Measurements from ENCODE around the gene ADAT3.

The ADAT3 gene

DNA sequence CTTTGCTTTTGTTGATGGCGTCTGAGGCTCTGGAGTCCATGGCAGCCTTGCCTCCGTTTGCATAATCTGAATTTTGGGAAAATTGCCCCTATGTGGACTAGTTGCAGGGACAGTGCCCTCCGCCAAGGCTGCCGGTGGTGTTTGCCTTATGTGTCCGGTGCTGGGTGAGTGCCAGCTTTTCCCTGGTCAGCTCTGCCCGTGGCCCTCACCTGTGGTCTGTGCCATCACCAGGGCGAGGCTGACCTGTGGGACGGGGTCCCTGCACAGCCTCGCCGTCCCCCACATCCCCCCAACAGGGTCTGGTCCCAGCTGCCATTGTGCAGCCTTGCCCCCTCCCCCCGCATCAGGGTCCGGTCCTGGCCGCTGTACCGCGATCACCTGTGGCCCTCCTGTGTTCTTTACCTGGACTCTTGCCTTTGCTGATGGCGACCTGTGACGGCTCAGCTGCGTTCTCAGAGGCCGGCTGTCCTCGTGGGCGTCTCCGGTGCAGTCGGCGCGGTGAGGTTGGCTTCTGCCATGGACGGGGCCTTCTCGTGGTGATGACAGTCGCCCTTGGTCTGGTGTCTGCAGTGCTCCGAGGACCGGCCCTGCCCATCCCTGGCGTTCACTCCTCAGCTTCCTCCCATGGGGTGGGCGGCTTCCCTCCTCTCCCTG lies 48.4 kb downstream of the ADAT3 start:
- Histone ChIP-seq H3K9ac (ENCODE audit: insufficient read length, low read depth) (no peak overlapping the region), H3K4me3 (ENCODE audit: insufficient read length, low read depth) (no peak overlapping the region), H3K4me1 (ENCODE audit: insufficient read depth, insufficient read length) (peaks cover 20% of the 10 kb centered on the region), H3K36me3 (ENCODE audit: insufficient read depth, insufficient read length, low read length) (peaks cover 69% of the 10 kb centered on the region), H3K9me3 (ENCODE audit: insufficient read depth, low read length) (no peaks in the 10 kb centered on the region), H3K27me3 (ENCODE audit: insufficient read depth, insufficient read length) (no peaks in the 10 kb centered on the region)
- TF ChIP-seq ZNF274 (IDR thresholded peaks at IDR 0.05; ENCODE audit: low read depth, low read length), result no peak
- TF ChIP-seq YY1 (IDR thresholded peaks at IDR 0.05; ENCODE audit: insufficient read depth, insufficient read length), result no peak
- no peak for DNase-seq (ENCODE audit: low read depth, low spot score)

DNA sequence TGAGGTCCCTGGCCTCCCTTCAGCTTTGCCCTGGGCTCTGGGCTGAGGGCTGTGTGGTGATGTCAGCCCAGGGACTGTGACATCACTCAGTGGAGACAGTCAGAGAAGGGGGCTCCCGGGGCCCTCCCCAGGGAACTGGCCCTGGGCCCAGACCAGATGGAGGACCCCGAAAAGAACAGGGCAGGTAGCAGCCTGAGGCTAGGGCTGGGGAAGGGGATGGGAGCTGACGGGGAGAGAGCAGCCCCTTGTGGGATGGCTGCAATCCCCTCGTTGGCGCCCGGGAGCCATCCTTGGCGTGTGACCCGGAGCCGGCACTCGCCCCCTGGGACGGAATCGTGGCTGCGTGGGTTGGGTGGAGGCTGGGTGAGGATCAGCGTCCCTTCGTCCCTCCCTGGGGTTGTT lies 49.3 kb downstream of the ADAT3 start:
- peaks cover 16% of the 10 kb centered on the region for H3K4me1 ChIP-seq (ENCODE audit: insufficient read depth, insufficient read length)
- no peak for TF ChIP-seq YY1 (IDR thresholded peaks at IDR 0.05; ENCODE audit: insufficient read depth, insufficient read length)
- no peak for TF ChIP-seq SUZ12 (IDR thresholded peaks at IDR 0.05; ENCODE audit: extremely low read depth, insufficient read depth, insufficient read length)
- no peak for TF ChIP-seq ZNF274 (IDR thresholded peaks at IDR 0.05; ENCODE audit: low read depth, low read length)
- H3K9ac ChIP-seq (ENCODE audit: insufficient read length, low read depth), result no peak overlapping the region
- no peak overlapping the region for H3K4me3 ChIP-seq (ENCODE audit: insufficient read length, low read depth)
- H3K27me3 ChIP-seq (ENCODE audit: insufficient read depth, insufficient read length), result no peaks in the 10 kb centered on the region
- H3K36me3 ChIP-seq (ENCODE audit: insufficient read depth, insufficient read length, low read length), result peaks cover 59% of the 10 kb centered on the region
- DNase-seq (ENCODE audit: low read depth, low spot score), result no peak
- no peaks in the 10 kb centered on the region for H3K9me3 ChIP-seq (ENCODE audit: insufficient read depth, low read length)

DNA sequence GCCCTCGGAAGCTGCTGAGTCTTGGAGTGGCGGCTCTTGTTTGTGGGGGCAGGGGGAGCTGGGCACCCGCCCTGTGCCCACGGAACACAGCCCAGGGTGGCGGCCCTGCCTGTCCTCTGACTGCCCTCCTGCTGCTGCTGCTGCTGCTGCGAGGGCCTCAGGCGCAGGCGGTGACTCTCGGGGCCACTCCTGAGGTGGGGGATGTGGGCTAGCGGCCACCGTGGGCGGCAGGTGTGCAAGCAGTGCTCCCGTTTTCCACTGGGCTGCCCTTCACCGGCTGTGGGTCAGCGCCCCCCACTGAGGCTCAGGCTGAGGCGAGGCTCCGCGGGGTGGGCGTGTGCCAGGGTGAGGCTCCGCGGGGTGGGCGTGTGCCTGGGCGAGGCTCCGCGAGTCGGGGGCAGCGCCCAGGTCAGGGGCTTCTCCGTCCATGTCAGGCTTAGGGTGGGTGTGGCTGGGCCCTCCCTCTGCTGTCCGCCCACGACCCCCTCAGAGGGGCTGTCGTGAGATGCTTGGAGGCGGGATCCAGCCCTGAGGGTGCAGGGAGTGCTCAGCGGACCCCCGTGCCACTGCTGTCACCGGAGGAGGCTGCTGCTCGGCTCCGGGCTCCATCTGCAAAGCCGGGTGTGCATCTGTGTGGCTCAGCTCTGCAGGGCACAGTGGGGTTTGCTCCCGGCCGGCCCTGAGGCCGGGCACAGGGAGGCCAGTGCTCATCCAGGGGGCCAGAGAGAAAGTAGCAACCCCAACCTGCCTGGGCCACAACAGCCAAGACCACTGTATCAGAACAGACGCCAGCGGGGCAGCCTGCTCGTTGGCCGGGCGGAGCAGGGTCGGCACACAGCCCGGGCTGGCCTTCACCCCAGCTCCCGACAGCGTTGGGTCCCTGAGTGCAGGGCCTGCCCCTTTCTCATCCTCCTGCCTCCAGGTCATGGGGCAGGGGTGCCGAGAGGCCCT lies 50.2 kb downstream of the ADAT3 start:
- H3K36me3 ChIP-seq (ENCODE audit: insufficient read depth, insufficient read length, low read length), result peaks cover 60% of the 10 kb centered on the region
- no peak overlapping the region for H3K9ac ChIP-seq (ENCODE audit: insufficient read length, low read depth)
- no peak overlapping the region for H3K4me3 ChIP-seq (ENCODE audit: insufficient read length, low read depth)
- no peak for DNase-seq (ENCODE audit: low read depth, low spot score)
- no peaks in the 10 kb centered on the region for H3K27me3 ChIP-seq (ENCODE audit: insufficient read depth, insufficient read length)
- no peaks in the 10 kb centered on the region for H3K9me3 ChIP-seq (ENCODE audit: insufficient read depth, low read length)
- H3K4me1 ChIP-seq (ENCODE audit: insufficient read depth, insufficient read length), result peaks cover 16% of the 10 kb centered on the region
- TF ChIP-seq SUZ12 (IDR thresholded peaks at IDR 0.05; ENCODE audit: extremely low read depth, insufficient read depth, insufficient read length) (no peak), ZNF274 (IDR thresholded peaks at IDR 0.05; ENCODE audit: low read depth, low read length) (no peak), YY1 (IDR thresholded peaks at IDR 0.05; ENCODE audit: insufficient read depth, insufficient read length) (no peak)

DNA sequence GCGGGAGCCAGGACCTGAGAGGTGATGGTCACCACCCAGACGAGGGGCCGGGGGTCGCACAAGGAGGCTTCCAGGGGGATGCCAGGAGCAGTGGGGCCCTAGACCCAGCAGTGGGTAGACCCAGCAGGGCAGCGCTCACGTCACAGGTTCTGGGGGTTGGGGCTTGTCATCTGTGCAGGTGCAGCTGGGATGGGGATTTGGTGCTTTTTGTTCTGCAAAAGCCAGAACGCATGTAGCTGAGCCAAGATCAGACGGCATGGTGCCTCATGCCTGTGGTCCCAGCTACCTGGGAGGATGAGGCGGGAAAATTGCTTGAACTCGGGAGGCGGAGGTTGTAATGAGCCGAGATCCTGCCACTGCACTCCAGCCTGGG lies 50.9 kb downstream of the ADAT3 start:
- TF ChIP-seq YY1 (IDR thresholded peaks at IDR 0.05; ENCODE audit: insufficient read depth, insufficient read length) (no peak), SUZ12 (IDR thresholded peaks at IDR 0.05; ENCODE audit: extremely low read depth, insufficient read depth, insufficient read length) (no peak), ZNF274 (IDR thresholded peaks at IDR 0.05; ENCODE audit: low read depth, low read length) (no peak)
- Histone ChIP-seq H3K4me1 (ENCODE audit: insufficient read depth, insufficient read length) (peaks cover 16% of the 10 kb centered on the region), H3K27me3 (ENCODE audit: insufficient read depth, insufficient read length) (no peaks in the 10 kb centered on the region), H3K9me3 (ENCODE audit: insufficient read depth, low read length) (no peaks in the 10 kb centered on the region), H3K36me3 (ENCODE audit: insufficient read depth, insufficient read length, low read length) (peaks cover 59% of the 10 kb centered on the region), H3K4me3 (ENCODE audit: insufficient read length, low read depth) (no peak overlapping the region), H3K9ac (ENCODE audit: insufficient read length, low read depth) (no peak overlapping the region)
- DNase-seq (ENCODE audit: low read depth, low spot score), result no peak

DNA sequence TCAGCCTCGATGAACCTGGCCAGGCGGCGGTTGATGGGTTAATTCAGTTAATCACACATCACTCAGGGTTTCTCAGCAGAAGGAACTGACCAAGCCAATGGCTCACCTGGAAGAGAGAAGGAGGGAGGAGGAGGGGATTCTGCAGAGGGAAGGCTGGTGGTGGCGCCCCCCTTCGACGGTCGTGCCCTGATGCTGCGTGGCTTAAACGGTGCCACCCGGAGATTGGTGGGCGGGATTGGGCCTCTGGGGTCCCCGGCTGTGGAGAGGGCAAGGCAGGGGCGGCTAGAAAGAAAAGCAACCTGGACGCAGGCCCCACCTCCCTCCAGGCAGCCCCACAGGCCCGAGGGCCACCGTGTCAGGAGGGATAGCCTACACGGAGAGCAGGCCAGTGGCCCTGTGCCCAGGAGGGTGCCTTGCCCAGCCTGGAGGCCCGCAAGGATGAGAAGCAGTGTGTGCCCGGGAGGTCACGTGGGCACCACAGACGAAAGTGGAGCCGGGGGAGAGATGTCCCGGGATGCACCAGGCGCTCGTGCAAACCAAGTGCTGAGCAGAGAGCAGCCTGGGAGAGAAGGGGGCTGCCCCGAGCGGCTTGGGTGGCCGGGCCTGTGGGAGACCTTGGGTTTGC lies 51.8 kb downstream of the ADAT3 start:
- Histone ChIP-seq H3K9me3 (ENCODE audit: insufficient read depth, low read length) (no peaks in the 10 kb centered on the region), H3K4me3 (ENCODE audit: insufficient read length, low read depth) (no peak overlapping the region), H3K9ac (ENCODE audit: insufficient read length, low read depth) (no peak overlapping the region), H3K4me1 (ENCODE audit: insufficient read depth, insufficient read length) (peaks cover 16% of the 10 kb centered on the region), H3K27me3 (ENCODE audit: insufficient read depth, insufficient read length) (no peaks in the 10 kb centered on the region), H3K36me3 (ENCODE audit: insufficient read depth, insufficient read length, low read length) (peaks cover 63% of the 10 kb centered on the region)
- no peak for TF ChIP-seq YY1 (IDR thresholded peaks at IDR 0.05; ENCODE audit: insufficient read depth, insufficient read length)
- no peak for TF ChIP-seq SUZ12 (IDR thresholded peaks at IDR 0.05; ENCODE audit: extremely low read depth, insufficient read depth, insufficient read length)
- TF ChIP-seq ZNF274 (IDR thresholded peaks at IDR 0.05; ENCODE audit: low read depth, low read length), result no peak
- no peak for DNase-seq (ENCODE audit: low read depth, low spot score)

DNA sequence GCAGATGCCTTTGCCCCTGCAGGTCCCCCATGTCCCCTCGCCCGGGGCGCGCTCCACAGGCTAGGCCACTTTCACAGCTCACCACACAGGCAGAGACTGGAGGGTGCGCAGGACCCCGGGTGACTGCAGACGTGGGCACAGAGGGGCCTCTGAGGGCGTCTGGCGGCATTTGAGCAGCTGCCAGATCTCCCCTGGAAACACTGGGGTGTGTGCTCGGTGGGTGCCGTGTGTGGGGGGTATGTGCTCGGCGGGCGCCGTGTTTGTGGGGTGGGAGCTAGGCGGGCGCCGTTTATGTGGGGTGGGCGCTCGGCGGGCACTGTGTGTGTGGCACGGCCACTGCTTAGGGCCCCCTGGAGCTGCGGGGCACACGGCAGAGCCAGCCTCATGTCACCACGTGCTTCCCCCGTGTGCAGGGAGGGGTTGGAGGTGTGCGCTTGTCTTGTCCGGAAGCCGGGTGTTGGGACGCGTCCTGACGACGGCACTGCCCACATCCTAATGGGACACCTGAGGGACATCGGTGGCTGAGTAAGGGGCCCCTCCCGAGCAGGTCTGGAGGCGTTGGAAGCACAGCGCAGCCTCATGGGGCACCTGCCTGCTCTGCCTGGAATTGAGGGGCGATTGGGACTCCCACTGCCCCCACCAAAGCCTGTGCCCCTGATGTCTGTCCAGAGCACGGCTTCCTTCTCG lies 52.5 kb downstream of the ADAT3 start:
- Histone ChIP-seq H3K4me3 (ENCODE audit: insufficient read length, low read depth) (no peak overlapping the region), H3K4me1 (ENCODE audit: insufficient read depth, insufficient read length) (peaks cover 13% of the 10 kb centered on the region), H3K27me3 (ENCODE audit: insufficient read depth, insufficient read length) (no peaks in the 10 kb centered on the region), H3K36me3 (ENCODE audit: insufficient read depth, insufficient read length, low read length) (peaks cover 62% of the 10 kb centered on the region), H3K9ac (ENCODE audit: insufficient read length, low read depth) (peak overlapping the region; percentile 8), H3K9me3 (ENCODE audit: insufficient read depth, low read length) (no peaks in the 10 kb centered on the region)
- no peak for DNase-seq (ENCODE audit: low read depth, low spot score)
- TF ChIP-seq SUZ12 (IDR thresholded peaks at IDR 0.05; ENCODE audit: extremely low read depth, insufficient read depth, insufficient read length) (no peak), ZNF274 (IDR thresholded peaks at IDR 0.05; ENCODE audit: low read depth, low read length) (no peak), YY1 (IDR thresholded peaks at IDR 0.05; ENCODE audit: insufficient read depth, insufficient read length) (no peak)
